ENCODE measurements around the gene LSP1.

Gene LSP1

DNA sequence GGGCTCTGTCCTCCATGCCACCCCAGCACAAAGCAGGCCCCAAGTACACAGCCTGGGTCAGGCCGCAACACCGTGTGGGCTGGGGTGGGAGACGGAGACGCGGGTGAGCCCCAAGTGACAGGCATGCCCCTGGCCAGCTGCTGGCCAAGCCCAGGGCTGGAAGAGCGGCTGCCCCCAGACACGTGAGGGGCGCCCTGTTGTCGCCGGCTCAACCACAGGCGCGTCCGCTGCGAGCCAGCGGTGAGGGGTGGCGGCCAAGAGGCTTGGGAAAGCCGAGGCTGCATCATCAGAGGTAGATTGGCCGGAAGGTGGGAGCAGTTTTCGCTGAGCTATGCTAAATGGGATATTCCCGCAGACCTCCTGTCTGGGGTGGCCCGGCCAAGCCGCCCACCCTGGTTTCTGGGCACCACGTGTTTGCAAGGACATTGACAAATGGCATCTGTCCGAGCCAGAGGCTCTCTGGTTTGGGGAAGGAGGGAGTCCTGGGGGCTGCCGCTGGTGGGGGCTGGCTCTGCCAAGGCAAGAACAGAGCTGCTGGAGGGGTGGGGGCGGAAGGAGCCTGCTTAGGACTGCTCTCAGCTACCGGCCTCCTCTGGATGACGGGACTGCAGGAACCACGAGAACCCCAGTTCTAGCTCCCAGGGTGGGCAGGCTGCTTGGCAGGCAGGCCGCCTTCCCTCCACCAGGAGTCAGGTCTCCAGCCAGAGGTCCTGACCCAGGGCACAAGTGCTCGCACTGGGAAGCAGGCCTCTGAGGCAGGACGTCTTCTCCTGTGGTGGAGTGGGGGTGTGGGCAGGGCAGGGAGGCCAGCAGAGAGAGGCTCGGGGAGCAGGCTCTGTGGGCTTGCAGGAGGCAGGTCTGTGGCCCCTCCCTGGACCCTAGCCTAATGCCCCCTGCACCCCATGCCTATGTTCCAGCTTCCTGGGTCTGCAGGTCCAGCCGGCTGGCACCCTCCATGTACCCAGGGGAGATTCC, 38.3 kb downstream of the LSP1 start:
- TF ChIP-seq FOXM1 (IDR thresholded peaks at IDR 0.05; ENCODE audit: borderline replicate concordance, low read depth) (no peak), YY1 (IDR thresholded peaks at IDR 0.05; ENCODE audit: low read depth) (no peak), EP300 (IDR thresholded peaks at IDR 0.05; ENCODE audit: borderline replicate concordance) (no peak), RAD21 (IDR thresholded peaks at IDR 0.05; ENCODE audit: low read depth) (no peak), CEBPB (IDR thresholded peaks at IDR 0.05) (no peak), EGR1 (IDR thresholded peaks at IDR 0.05) (no peak), NFIC (IDR thresholded peaks at IDR 0.05) (no peak), TEAD4 (IDR thresholded peaks at IDR 0.05) (no peak), TAF1 (IDR thresholded peaks at IDR 0.05; ENCODE audit: low read depth) (no peak), TCF12 (IDR thresholded peaks at IDR 0.05; ENCODE audit: low read depth) (no peak), ZBTB7A (IDR thresholded peaks at IDR 0.05; ENCODE audit: low read depth) (no peak), CREB1 (IDR thresholded peaks at IDR 0.05; ENCODE audit: low read depth) (no peak)
- TF ChIP-seq, protein P1, sequence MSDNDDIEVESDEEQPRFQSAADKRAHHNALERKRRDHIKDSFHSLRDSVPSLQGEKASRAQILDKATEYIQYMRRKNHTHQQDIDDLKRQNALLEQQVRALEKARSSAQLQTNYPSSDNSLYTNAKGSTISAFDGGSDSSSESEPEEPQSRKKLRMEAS (IDR thresholded peaks at IDR 0.05) = no peak
- TF ChIP-seq, protein P2, sequence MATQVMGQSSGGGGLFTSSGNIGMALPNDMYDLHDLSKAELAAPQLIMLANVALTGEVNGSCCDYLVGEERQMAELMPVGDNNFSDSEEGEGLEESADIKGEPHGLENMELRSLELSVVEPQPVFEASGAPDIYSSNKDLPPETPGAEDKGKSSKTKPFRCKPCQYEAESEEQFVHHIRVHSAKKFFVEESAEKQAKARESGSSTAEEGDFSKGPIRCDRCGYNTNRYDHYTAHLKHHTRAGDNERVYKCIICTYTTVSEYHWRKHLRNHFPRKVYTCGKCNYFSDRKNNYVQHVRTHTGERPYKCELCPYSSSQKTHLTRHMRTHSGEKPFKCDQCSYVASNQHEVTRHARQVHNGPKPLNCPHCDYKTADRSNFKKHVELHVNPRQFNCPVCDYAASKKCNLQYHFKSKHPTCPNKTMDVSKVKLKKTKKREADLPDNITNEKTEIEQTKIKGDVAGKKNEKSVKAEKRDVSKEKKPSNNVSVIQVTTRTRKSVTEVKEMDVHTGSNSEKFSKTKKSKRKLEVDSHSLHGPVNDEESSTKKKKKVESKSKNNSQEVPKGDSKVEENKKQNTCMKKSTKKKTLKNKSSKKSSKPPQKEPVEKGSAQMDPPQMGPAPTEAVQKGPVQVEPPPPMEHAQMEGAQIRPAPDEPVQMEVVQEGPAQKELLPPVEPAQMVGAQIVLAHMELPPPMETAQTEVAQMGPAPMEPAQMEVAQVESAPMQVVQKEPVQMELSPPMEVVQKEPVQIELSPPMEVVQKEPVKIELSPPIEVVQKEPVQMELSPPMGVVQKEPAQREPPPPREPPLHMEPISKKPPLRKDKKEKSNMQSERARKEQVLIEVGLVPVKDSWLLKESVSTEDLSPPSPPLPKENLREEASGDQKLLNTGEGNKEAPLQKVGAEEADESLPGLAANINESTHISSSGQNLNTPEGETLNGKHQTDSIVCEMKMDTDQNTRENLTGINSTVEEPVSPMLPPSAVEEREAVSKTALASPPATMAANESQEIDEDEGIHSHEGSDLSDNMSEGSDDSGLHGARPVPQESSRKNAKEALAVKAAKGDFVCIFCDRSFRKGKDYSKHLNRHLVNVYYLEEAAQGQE (IDR thresholded peaks at IDR 0.05; ENCODE audit: low read depth) = no peak
- TF ChIP-seq, protein P3, sequence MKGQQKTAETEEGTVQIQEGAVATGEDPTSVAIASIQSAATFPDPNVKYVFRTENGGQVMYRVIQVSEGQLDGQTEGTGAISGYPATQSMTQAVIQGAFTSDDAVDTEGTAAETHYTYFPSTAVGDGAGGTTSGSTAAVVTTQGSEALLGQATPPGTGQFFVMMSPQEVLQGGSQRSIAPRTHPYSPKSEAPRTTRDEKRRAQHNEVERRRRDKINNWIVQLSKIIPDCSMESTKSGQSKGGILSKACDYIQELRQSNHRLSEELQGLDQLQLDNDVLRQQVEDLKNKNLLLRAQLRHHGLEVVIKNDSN (IDR thresholded peaks at IDR 0.05) = no peak

DNA sequence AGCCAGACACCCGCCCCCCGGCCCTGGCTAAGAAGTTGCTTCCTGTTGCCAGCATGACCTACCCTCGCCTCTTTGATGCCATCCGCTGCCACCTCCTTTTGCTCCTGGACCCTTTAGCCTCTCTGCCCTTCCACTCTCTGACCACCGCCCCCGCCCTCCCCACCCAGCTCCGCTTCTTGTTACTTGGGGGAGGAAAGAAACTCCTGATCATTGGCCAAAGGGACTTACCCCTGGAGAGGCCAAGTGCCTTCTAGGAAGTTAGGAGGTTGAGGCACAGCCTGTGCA, 38.9 kb downstream of the LSP1 start, which contains the start of gene PRR33:
PRR33 (minus strand) TSS at position 65 of the 285 bp plus-strand sequence. CDS start 1,311 bp downstream, outside the sequence.
- TF ChIP-seq CEBPB (IDR thresholded peaks at IDR 0.05) (no peak), TCF12 (IDR thresholded peaks at IDR 0.05; ENCODE audit: low read depth) (no peak), NFIC (IDR thresholded peaks at IDR 0.05) (no peak), TEAD4 (IDR thresholded peaks at IDR 0.05) (no peak), CREB1 (IDR thresholded peaks at IDR 0.05; ENCODE audit: low read depth) (no peak)
- TF ChIP-seq, protein P2 (IDR thresholded peaks at IDR 0.05; ENCODE audit: low read depth) = no peak

DNA sequence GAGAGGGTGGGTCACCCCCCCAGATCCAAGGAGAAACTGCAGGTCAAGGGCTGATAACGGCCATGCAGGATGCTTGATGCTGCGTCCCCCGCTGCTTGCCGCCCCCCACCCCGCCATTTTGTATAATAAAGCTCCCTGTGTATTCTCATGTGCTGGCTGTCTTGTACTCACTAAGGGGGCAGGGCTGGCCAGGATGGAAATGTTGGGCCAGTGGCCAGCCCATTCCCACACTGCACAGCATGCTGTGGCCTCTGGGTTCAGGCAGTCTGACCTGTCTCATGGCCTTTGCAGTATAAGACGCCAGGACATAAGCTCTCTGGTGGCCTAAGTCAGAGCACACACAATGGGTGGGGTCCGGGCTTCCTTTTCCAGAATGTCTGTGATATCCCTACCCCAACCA, 39.2 kb downstream of the LSP1 start:
- no peak for TF ChIP-seq CEBPB (IDR thresholded peaks at IDR 0.05)
- no peak for TF ChIP-seq RAD21 (IDR thresholded peaks at IDR 0.05; ENCODE audit: low read depth)
- no peak for TF ChIP-seq FOXM1 (IDR thresholded peaks at IDR 0.05; ENCODE audit: borderline replicate concordance, low read depth)
- TF ChIP-seq, protein P2 (IDR thresholded peaks at IDR 0.05; ENCODE audit: low read depth) = no peak
- TF ChIP-seq CREB1 (IDR thresholded peaks at IDR 0.05; ENCODE audit: low read depth) = no peak
- TF ChIP-seq TCF12 (IDR thresholded peaks at IDR 0.05; ENCODE audit: low read depth) = no peak
- no peak for TF ChIP-seq EP300 (IDR thresholded peaks at IDR 0.05; ENCODE audit: borderline replicate concordance)
- no peak for TF ChIP-seq YY1 (IDR thresholded peaks at IDR 0.05; ENCODE audit: low read depth)
- TF ChIP-seq, protein P1 (IDR thresholded peaks at IDR 0.05) = no peak
- no peak for TF ChIP-seq TEAD4 (IDR thresholded peaks at IDR 0.05)
- no peak for TF ChIP-seq NFIC (IDR thresholded peaks at IDR 0.05)
- no peak for TF ChIP-seq ZBTB7A (IDR thresholded peaks at IDR 0.05; ENCODE audit: low read depth)
- TF ChIP-seq TAF1 (IDR thresholded peaks at IDR 0.05; ENCODE audit: low read depth) = no peak
- TF ChIP-seq, protein P3 (IDR thresholded peaks at IDR 0.05) = no peak
- no peak for TF ChIP-seq EGR1 (IDR thresholded peaks at IDR 0.05)

DNA sequence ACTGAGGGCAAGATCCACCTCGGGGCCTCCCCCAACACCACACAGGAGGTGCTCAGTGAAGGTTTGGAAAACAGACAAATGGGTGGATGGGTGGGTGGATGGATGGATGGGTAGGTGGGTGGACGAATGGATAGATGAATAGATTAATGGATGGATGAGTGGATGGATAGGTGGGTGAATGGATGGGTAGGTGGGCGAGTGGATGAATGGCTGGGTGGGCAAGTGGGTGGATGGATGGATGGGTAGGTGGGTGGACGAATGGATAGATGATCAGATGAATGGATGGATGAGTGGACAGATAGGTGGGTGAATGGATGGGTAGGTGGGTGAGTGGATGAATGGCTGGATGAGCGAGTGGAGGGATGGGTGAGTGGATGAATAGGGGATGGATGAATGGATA, 39.7 kb downstream of the LSP1 start:
- TF ChIP-seq CREB1 (IDR thresholded peaks at IDR 0.05; ENCODE audit: low read depth) (no peak), TEAD4 (IDR thresholded peaks at IDR 0.05) (no peak), TCF12 (IDR thresholded peaks at IDR 0.05; ENCODE audit: low read depth) (no peak), TAF1 (IDR thresholded peaks at IDR 0.05; ENCODE audit: low read depth) (no peak), NFIC (IDR thresholded peaks at IDR 0.05) (no peak), EGR1 (IDR thresholded peaks at IDR 0.05) (no peak), FOXM1 (IDR thresholded peaks at IDR 0.05; ENCODE audit: borderline replicate concordance, low read depth) (no peak), RAD21 (IDR thresholded peaks at IDR 0.05; ENCODE audit: low read depth) (no peak), YY1 (IDR thresholded peaks at IDR 0.05; ENCODE audit: low read depth) (no peak), CEBPB (IDR thresholded peaks at IDR 0.05) (no peak), EP300 (IDR thresholded peaks at IDR 0.05; ENCODE audit: borderline replicate concordance) (no peak), ZBTB7A (IDR thresholded peaks at IDR 0.05; ENCODE audit: low read depth) (no peak)
- TF ChIP-seq, protein P3 (IDR thresholded peaks at IDR 0.05) = no peak
- TF ChIP-seq, protein P2 (IDR thresholded peaks at IDR 0.05; ENCODE audit: low read depth) = no peak
- TF ChIP-seq, protein P1 (IDR thresholded peaks at IDR 0.05) = no peak

Measured in Ishikawa (cell line).